Keratinocyte (primary cell): Measurements from ENCODE around the gene EIF1AD.

Source experiments
- EZH2 ChIP-seq: IDR thresholded peaks from one replicate; pipeline ENCODE4 v1.6.1; 2012; ENCODE audit warnings: inconsistent platforms, mild to moderate bottlenecking, low read length, moderate library complexity
- TF ChIP-seq, protein P1 (sequence below), 3 experiments: IDR thresholded peaks in 1 of 3; conservative IDR thresholded peaks in 1 of 3; optimal IDR thresholded peaks in 1 of 3; 2 replicates in 2 of 3; 3 replicates in 1 of 3; pipeline versions ENCODE3 to v1.5.1; 2011; ENCODE audit warnings: low read length in 3 of 3, mild to moderate bottlenecking in 3 of 3, moderate library complexity in 2 of 3, control low read depth in 1 of 3, inconsistent platforms in 1 of 3; ENCODE audit not compliant: insufficient read depth in 2 of 3; ENCODE audit errors: extremely low read depth in 1 of 3

- TF ChIP-seq EZH2, result no peak
- TF ChIP-seq, protein P1, sequence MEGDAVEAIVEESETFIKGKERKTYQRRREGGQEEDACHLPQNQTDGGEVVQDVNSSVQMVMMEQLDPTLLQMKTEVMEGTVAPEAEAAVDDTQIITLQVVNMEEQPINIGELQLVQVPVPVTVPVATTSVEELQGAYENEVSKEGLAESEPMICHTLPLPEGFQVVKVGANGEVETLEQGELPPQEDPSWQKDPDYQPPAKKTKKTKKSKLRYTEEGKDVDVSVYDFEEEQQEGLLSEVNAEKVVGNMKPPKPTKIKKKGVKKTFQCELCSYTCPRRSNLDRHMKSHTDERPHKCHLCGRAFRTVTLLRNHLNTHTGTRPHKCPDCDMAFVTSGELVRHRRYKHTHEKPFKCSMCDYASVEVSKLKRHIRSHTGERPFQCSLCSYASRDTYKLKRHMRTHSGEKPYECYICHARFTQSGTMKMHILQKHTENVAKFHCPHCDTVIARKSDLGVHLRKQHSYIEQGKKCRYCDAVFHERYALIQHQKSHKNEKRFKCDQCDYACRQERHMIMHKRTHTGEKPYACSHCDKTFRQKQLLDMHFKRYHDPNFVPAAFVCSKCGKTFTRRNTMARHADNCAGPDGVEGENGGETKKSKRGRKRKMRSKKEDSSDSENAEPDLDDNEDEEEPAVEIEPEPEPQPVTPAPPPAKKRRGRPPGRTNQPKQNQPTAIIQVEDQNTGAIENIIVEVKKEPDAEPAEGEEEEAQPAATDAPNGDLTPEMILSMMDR (optimal IDR thresholded peaks at IDR 0.05 in 1 of 3, IDR thresholded peaks at IDR 0.05 in 1 of 3, conservative IDR thresholded peaks at IDR 0.05 in 1 of 3; ENCODE audit: extremely low read depth in 1 of 3, insufficient read depth in 2 of 3, low read length in 3 of 3), result no peak
Measured at GRCh38 chr11:65987336-65987735, 14.6 kb downstream of the EIF1AD start.
